GM11168 (cell line): ENCODE measurements around the gene ZNF639.

Experiments used
- in situ Hi-C: fragments of 300-500 bp; cut with MboI; formaldehyde crosslinking; loops from one replicate; pipeline ENCODE4 v1.12.0; 2022; ENCODE audit warnings: low sequenced_read_pairs; ENCODE audit not compliant: unreplicated experiment

Gene ZNF639

DNA sequence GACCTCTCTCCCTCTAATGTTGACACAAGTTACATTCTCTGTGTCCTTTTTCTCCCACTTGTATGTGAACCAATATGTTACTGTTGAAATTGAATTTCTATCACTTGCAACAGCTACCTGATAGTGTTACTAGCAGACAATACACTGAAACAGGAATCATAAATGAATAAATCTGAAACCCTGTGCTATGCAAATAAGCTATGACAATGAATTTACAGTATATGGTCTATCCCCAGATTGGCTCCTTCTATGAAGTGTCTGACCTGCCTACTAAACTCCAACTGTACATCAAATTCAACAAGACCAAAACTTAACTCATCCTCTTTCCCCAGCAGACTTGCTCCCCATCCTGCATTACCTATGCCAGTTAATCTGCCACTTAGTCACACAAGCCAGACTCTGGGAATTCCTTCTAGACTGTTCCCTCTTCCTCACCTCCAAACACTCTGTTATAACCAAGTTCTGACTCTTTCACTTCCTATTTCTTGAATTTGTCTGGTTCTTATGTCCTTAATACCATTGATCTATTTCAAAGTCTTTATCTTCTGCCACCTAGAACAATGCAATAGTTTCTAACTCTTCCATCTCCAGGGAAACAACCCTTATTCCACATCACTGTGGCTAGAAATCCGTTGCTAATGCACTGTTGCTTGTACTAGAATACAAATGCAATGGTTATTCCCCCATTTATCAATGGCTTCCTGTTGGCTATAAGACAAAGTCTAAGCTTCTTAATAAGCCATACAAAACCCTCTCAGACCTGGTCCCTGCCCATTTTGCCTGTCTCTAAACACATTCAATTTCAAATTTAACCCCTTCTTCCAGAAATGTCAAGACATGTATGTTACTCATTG, 13.4 kb upstream of the ZNF639 start:
- in situ Hi-C loops: loop anchor here (5.0 to 10.0 kb wide), 2 partner anchors 205 to 292 kb away; no protein-coding TSS in a partner anchor

- in situ Hi-C loops: loop anchor here (5.0 to 10.0 kb wide), 2 partner anchors 172 to 214 kb away; partner anchors contain the start of gene PIK3CA
Observed at GRCh38 chr3:179318876-179319275, 4.0 kb upstream of the ZNF639 start.

DNA sequence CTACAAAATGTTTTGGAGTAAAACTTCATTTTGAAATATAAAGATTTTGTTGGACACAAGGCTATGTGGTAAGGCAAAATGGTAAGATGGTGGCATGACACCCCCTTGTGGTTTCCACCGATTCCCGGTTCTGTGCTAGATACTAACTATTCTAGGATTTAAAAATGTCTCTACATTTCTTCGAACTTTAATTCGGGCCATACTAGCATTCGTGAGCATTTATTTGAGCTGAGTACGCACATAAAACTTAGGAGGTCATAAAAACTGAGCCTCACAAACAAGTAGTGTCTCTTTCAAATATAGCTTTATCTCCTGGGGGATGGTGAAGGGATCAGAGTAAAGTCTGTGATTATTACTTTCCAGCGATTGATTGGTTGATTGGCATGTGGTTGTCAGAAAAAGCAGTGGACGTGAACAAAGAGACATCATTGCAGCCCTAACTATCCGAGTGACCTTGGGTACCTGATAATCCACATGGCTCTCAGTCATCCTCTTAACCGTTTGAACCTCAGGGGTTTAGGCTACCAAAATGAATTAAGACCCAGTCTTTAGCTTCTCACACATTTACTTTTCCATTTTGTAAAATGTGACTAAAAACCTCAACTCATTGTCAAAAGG, 1.1 kb upstream of the ZNF639 start:
- in situ Hi-C loops: no loop called here

GRCh38 chr3:179323197-179324110, 623 bp downstream of the ZNF639 start:
- in situ Hi-C loops: no loop called here

DNA sequence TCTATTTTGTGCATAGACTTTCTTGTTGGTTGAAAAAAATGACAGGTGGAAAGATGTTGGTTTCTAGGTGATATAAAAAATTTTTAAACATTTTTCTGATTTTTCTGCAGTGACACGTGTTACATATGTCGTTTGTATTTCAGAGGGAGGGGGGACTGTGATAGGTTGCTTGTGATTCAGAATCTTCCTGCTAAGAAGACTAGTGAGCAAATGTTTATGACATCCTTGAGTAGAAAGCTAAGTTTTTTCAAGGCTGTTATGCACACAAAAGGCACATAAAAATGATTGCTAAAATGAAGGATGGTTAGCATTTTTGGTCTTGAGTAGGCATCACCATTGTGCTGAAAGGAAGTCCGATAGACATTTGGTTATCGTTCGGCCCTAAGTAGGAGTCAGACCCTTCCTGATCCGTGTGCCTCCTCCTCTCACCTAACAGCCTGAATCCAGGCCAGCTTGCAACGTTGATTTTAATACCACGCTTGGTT, 1.5 kb downstream of the ZNF639 start:
- in situ Hi-C loops: no loop called here

DNA sequence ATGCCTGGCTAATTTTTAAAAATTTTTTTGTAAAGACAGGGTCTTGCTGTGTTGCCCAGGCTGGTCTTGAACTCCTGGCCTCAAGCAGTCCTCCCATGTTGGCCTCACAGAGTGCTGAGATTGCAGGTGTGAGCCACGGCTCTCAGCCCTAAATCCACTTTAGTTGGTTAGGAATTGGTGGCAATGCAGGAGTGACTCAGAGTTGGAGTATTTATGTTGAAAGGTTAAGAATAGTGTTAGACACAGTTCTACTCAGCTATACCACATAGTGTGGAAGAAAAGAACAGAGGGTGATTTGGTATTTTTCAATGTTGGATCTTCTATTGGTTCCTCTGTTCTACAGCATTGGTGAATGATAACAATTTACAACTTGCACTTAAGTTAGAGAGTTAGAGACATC, 7.6 kb downstream of the ZNF639 start:
- in situ Hi-C loops: no loop called here

DNA sequence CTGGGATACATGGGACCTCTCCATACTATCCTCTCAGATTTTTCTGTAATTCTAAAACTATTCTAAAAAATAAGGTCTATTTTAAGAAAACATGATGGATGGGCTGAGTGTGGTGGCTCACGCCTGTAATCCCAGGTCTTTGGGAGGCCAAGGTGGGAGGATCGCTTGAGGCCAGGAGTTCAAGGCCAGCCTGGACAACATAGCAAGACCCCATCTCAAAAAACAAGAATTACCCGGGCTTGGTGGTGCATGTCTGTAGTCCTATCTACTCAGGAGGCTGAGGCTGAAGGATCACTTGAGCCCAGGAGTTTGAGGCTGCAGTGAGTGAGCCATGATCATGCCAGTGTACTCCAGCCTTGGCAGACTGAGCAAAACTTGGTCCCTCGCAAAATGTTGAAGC, 9.4 kb downstream of the ZNF639 start:
- in situ Hi-C loops: no loop called here

- in situ Hi-C loops: no loop called here
Observed at GRCh38 chr3:179333084-179333483, 10.3 kb downstream of the ZNF639 start.

DNA sequence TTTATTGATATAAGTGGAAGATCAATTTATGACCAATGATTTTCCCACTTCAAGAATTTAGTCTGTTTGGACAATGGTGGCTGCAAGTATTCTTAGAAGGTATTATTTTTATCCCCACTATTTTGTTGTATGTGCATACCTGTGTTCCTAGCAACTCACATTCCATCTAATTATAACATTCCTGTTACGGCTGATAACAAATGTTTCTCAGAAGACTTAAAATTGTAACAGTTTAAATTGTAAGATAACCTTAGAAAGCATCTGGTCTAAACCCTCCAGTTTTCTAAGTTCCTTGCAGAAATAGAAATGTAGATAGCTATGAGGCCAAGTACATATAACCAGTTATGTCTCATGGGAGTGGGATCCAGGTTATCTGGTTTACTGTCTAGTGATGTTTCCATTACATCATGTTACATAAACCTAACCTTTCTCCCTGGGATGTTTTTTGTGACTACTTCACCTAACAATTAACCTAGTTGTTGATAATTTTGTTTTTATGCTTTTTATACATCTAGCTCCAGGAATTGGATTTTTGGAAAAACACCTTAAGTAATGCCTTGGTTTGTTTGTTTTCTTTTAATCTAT, 13.6 kb downstream of the ZNF639 start:
- in situ Hi-C loops: no loop called here

DNA sequence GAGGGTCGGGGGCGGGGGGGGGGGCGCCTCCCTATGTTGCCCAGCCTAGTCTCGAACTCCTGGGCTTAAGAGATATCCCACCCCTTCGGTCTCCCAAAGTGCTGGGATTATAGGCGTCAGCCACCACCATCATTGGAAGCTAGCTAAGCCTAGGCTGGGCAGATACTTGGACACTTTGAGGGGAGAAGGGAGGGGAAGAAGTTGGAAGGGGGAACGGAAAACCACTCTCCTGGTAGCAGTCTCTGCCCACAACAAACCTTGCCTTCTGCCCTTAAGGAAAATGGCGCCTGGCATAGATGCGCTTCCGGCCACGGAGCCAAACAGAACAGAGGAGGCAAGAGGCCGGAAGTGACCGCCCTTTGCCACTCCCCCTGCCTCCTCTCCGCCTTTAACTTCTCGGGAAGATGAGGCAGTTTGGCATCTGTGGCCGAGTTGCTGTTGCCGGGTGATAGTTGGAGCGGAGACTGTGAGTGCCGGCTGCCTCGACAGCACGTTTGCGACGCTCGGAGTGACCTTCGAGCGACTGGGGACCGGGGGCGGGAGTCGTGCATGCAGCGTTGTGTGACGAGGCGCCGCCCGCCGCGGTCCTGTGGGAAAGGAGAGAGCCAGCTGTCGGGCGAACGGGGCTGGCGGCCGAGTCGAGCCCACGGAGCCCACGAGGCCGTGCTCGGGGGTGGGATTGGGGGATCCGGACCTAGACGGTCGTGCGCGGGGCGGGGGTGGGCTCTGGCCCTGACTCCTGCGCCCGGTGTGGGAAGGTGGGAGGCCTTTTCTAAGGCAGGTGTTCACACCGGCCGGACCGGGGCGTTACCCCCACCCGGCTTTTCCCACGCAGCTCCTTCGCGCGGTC, 24.7 kb downstream of the ZNF639 start, which contains the start of gene MFN1:
Gene MFN1, plus strand, starts transcription at position 365 of the 850 bp plus-strand sequence. CDS start 1,143 bp downstream, outside the sequence.
- in situ Hi-C loops: no loop called here

GRCh38 chr3:179348325-179349013, 25.6 kb downstream of the ZNF639 start:
- in situ Hi-C loops: no loop called here

DNA sequence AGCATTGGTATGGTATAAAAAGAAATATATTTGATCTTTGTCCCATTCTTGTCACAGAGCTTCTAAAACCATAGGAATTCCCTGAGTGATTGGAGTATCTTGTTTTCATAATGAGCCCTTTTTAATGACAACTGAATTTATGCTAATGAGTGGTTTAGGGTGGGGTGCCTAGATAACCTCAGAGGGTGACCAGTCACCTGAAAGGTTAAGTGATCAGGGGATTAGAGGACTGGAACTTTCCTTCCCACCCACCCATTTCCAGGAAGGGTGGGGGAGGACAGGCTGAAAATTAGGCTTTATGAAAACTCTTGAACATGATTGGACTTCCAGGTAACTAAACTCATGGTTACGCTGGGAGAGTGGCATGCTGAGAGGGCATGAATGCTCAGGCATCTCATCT, 33.2 kb downstream of the ZNF639 start:
- in situ Hi-C loops: no loop called here

DNA sequence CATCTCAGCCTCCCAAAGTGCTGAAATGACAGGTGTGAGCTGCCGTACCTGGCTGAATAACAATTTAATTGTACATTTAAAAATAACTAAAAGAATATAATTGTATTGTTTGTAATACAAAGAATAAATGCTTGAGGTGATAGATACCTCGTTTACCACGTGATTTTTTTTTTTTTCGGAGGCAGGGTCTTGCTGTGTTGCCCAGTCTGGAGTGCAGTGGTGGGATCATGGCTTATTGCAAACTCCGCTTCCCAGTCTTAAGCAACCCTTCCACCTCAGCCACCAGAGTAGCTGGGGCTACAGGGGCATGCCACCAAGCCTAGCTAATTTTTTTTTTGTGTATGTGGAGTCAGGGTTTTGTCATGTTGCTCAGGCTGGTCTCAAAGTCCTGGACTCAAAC, 40.5 kb downstream of the ZNF639 start:
- in situ Hi-C loops: no loop called here

GRCh38 chr3:179369621-179370020, 46.8 kb downstream of the ZNF639 start:
- in situ Hi-C loops: no loop called here

DNA sequence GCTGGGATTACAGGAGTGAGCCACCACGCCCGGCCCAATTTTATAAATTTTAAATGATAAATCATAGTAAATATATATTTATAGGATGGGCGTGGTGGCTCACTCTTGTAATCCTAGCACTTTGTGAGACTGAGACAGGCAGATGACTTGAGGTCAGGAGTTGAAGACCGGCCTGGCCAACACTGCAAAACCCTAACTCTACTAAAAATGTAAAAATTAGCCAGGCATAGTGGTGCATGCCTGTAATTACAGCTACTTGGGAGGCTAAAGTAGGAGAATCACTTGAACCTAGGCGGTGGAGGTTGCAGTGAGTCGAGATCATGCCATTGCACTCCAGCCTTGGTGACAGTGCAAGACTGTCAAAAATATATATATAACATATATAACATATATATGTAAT, 51.1 kb downstream of the ZNF639 start:
- in situ Hi-C loops: no loop called here

DNA sequence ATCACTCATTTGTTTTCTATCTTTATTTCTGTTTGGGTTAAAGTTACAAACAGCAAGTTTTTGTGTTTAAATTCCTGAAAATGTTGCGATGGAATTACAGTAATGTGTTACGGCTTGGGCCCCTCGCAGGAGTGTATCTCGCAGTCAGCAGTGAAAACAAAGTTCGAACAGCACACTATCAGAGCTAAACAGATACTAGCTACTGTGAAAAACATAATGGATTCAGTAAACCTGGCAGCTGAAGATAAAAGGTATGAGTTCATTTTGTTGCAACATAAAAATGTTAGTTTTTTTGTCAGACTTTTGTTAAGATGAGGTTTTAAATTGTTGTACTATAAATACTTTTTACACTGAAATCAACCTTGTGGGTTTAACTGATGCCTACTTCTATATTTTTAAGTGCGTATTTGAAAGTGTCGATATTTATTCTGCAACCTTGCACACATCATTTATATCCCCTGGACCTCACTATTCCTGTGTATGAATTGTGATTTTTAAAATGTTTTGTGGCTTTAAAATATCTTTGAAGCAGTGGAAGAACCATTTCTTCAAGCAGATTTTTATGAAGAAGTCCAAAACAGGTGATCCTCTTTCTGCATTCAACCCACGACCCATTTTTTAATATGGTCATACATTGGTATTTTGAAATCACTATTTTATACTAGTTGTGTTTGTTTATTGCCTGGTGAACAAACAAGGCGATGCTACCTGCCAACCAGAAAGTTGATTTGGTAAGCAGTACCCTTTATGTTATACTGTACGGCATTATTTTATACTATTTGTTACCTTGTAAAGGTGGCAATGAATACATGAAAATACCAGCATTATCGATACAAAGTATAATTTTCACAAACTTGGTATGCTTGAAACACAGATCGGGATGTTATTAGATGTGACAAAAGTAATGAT, 52.5 kb downstream of the ZNF639 start:
- in situ Hi-C loops: no loop called here

- in situ Hi-C loops: no loop called here
Observed at GRCh38 chr3:179376474-179376873, 53.6 kb downstream of the ZNF639 start.
